GM12873 (cell line): ENCODE results near the gene CD300LF.

Experiments used
- TF ChIP-seq, protein P1 (sequence below): IDR thresholded peaks from 2 replicates; pipeline ENCODE4 v1.5.1; 2012; ENCODE audit warnings: low read depth, mild to moderate bottlenecking, moderate library complexity, low read length, control low read depth; ENCODE audit not compliant: insufficient read depth; ENCODE audit errors: missing control alignments

CD300LF gene

DNA sequence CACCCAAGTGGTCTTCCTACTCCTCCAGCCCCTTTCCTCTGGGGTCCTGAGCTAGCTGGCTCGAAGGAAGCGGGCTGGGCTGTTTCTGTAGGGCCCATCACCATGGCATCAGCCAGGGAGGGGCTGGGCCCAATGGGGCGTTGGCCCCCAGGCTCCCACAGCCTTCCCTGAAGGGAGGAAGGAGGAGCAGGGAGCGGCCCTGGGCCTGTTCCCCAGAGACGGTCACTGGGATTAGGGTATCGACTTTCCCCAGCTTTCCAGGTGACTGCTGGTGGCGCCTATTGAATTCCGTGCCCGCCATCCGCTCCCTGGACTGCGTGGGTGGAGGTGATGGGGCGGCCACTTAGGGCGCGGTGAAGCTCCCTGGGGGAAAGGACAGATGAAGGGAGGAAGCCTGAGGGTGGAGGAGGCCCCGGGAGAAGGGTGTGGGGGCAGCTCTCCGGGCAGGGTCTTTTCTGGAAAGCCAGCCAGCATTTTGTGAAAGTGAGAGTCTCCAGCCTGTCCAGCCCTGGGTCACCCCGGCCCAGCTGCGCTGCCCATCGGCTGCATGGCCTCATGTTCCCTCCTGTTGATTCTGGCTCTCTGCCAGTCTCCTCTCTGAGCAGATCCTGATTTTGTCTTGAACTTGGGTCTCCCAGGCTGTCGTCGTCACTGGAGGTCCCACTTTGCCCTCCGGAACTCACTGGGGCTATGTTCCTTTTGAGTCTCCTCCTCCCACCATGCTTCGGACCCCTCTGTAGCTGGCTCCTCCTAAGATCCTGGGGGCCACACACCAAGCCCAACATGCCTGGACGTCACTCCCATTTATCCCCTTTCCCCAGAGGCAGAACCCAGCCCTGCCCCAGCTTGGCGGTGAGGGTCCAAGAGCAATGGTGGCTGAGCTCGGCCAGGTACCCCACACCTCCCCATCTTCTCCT, 45.5 kb upstream of the CD300LF start:
- TF ChIP-seq, protein P1, sequence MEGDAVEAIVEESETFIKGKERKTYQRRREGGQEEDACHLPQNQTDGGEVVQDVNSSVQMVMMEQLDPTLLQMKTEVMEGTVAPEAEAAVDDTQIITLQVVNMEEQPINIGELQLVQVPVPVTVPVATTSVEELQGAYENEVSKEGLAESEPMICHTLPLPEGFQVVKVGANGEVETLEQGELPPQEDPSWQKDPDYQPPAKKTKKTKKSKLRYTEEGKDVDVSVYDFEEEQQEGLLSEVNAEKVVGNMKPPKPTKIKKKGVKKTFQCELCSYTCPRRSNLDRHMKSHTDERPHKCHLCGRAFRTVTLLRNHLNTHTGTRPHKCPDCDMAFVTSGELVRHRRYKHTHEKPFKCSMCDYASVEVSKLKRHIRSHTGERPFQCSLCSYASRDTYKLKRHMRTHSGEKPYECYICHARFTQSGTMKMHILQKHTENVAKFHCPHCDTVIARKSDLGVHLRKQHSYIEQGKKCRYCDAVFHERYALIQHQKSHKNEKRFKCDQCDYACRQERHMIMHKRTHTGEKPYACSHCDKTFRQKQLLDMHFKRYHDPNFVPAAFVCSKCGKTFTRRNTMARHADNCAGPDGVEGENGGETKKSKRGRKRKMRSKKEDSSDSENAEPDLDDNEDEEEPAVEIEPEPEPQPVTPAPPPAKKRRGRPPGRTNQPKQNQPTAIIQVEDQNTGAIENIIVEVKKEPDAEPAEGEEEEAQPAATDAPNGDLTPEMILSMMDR: no peak

DNA sequence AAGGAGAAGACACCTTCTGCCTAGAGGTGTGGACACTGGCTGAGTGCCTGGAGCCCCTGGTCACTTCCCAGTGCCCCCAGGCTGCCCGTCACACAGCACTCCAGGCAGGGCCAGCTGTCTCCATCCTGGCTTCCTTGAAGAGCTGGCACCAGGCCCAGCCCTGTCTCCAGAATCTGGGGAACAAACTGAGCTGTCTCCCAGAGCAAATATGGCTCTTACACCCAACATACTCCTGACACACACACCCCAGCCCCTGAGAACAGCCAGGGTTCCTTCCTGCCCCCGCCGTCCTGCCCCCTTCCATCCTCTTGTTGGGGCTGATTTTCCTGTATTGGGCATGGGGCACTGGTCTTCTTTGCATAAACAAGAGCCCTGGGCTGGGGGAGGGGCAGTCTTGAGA, 44.8 kb upstream of the CD300LF start:
- TF ChIP-seq, protein P1: no peak

DNA sequence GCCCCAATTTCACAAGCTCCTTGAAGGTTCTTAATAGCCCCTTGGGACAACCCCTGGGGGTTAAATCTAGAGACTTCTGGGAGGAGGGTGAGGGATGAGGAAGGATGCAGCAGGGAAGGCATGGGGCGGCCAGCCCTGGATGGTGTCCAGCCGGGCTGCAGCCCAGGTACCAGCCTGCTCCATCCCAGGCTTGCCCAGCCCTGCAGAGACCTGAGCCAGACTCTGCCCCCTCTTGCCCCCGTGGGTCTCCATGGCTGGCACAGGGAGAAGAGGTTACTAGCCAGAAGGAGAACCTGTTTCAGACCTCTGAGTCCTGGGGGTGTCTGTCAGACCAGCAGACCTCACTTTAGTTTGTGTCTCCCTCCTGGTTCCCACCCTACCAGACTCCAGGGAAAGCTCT, 44.2 kb upstream of the CD300LF start:
- TF ChIP-seq, protein P1: no peak

DNA sequence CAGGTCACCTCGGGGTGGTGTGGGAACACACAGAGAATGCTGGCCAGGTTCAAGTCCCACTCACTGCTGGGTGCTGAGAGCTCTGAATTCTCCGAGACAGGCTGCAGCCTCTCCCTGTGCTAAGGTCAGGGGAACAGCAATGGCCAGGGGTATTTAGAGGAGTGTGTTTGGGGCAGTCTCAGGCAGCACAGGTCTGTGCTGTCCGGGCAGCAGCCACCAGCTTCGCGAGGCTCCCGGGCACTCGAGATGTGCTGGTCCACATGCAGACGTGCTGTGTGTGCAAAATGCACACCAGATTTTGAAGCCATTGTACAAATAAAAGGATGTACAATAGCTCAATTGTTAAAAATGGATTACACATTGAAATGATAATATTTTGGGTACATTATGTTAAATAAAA, 42.8 kb upstream of the CD300LF start:
- TF ChIP-seq, protein P1: no peak

GRCh38 chr17:74754832-74755231, 42.1 kb upstream of the CD300LF start:
- TF ChIP-seq, protein P1: no peak

GRCh38 chr17:74752822-74753401, 40.2 kb upstream of the CD300LF start:
- TF ChIP-seq, protein P1: no peak

DNA sequence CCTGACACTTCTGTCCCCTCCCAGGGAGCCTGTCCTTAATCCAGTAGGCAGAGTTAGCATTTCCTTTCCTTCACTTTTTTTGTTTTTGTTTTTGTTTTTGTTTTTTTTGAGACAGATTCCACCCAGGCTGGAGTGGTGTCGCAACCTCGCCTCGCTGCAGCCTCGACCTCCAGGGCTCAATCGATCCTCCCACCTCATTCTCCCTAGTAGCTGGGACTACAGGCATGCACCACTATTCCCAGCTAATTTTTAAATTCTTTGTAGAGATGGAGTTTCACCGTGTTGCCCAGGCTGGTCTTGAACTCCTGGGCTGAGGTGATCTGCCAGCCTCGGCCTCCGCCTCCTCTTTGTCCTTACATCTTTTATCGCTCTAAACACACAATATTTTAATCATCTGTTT, 39.7 kb upstream of the CD300LF start:
- TF ChIP-seq, protein P1: no peak
